ENCODE measurements around the gene BUD13. TPM values are rescaled to one million over a fixed set of nuclear protein-coding genes. Genes with fewer than 3 reads are reported as not detected.

BUD13 gene
- total and polyA plus RNA-seq, 9 of the 15 experiments (the other 6 are each of a cell fraction or from before 2014, with no cell fraction given): 9.5 to 34.1 (median 27.1) TPM

DNA sequence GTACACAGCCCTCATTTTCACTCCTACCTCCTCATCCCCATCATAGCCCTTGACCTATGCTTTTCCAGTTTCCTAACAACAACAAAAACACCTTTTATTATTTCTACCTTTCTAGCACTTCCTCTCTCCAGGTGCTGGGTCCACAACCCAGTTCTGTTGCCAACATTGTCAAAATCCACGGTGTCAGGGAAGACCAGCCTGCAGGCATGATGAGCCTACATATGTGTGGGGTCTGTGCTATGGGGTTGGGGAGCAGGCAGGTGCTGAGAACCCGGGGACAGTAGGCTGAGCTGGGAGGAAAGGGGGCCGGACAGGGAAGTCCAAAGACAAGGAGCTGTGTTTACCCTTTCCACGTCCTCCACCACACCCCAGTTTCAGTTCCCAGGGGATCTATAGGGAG lies 15.7 kb upstream of the BUD13 start (continued):
- TF ChIP-seq SPI1 (IDR thresholded peaks at IDR 0.05; ENCODE audit: borderline replicate concordance, low read depth, low read length): peak; percentile 56
- 0 out of 4 replicates have a peak, but pooled peaks of 1 of the 2 experiments have one; percentile 5 for TF ChIP-seq FOXK2 (conservative IDR thresholded peaks at IDR 0.05 in 1 of 2, IDR thresholded peaks at IDR 0.05 in 1 of 2; ENCODE audit: low read depth in 2 of 2)
- TF ChIP-seq, protein P1, sequence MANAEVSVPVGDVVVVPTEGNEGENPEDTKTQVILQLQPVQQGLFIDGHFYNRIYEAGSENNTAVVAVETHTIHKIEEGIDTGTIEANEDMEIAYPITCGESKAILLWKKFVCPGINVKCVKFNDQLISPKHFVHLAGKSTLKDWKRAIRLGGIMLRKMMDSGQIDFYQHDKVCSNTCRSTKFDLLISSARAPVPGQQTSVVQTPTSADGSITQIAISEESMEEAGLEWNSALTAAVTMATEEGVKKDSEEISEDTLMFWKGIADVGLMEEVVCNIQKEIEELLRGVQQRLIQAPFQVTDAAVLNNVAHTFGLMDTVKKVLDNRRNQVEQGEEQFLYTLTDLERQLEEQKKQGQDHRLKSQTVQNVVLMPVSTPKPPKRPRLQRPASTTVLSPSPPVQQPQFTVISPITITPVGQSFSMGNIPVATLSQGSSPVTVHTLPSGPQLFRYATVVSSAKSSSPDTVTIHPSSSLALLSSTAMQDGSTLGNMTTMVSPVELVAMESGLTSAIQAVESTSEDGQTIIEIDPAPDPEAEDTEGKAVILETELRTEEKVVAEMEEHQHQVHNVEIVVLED (CRISPR knock-in tag; IDR thresholded peaks at IDR 0.05): no peak

GRCh38 chr11:116787786-116788486 lies 15.1 kb upstream of the BUD13 start, which contains the start of gene ZPR1:
Gene ZPR1, minus strand, starts transcription at chr11:116788023. Its CDS starts 33 bp downstream, at chr11:116787990.
- Histone ChIP-seq H3K9ac (ENCODE audit: insufficient read depth in 1 of 2, low read depth in 2 of 2, low read length in 2 of 2) (peak within 1 kb of the TSS; percentile 88 to 94), H2AFZ (ENCODE audit: low read depth, low read length) (peak within 1 kb of the TSS; percentile 99), H3K9me1 (ENCODE audit: control insufficient read depth, insufficient read depth, low read length) (no peaks in the 10 kb centered on the region), H3K9me3 (replicated peaks; ENCODE audit: control insufficient read depth, insufficient read depth, low read depth, low read length) (no peaks in the 10 kb centered on the region), H3K27ac (ENCODE audit: extremely low read depth, low read depth, low read length) (peak within 1 kb of the TSS; percentile 60), H4K20me1 (replicated peaks; ENCODE audit: control insufficient read depth, insufficient read depth, low read length) (no peaks in the 10 kb centered on the region), H3K4me1 (replicated peaks in 1 of 2; ENCODE audit: control insufficient read depth in 2 of 2, insufficient read depth in 2 of 2, low read length in 2 of 2) (peaks cover 22 to 33% of the 10 kb centered on the region in 2 experiments; a peak in 4 of 5 replicates), H3K36me3 (ENCODE audit: control insufficient read depth, insufficient read depth, low read length) (peaks cover 40% of the 10 kb centered on the region), H3K79me2 (ENCODE audit: control insufficient read depth, insufficient read depth, low read length) (peaks cover 24% of the 10 kb centered on the region), H3K4me2 (ENCODE audit: insufficient read depth, low read length) (peak within 1 kb of the TSS; percentile 92), H3K4me3 (peak within 1 kb of the TSS; percentile 98), H3K27me3 (ENCODE audit: control insufficient read depth in 2 of 2, insufficient read depth in 2 of 2, low read length in 2 of 2) (no peaks in the 10 kb centered on the region)
- peak; percentile 83 to 93 (median 90) for DNase-seq (ENCODE audit: extremely low read depth in 1 of 4, low spot score in 3 of 4)
- intact Hi-C loops (cut with micrococcal nuclease): loop anchor here (1.0 kb wide), 1 partner anchor 48 kb away; no protein-coding TSS in a partner anchor
- ChIA-PET POLR2A (interaction anchor here (0.6 to 2.8 kb wide), 9 partner anchors 11 to 441 kb away, joined by 3 to 15 read pairs (median 3); no protein-coding TSS in a partner anchor), CTCF (ENCODE audit: low intra/inter-chr PET ratio) (no interaction called here)
- in situ Hi-C loops (cut with MboI): loop anchor here (5.0 kb wide), 1 partner anchor 314 kb away; no protein-coding TSS in a partner anchor
- peak; percentile 56 for FAIRE-seq
- peak; percentile 87 for ATAC-seq
- TSS peak; percentile 60 for BruUV-seq (replicated peaks)
- WGBS (ENCODE audit: insufficient coverage, low coverage, missing lambda C conversion rate): under 1% methylated on average over 27 of the region's 56 CpGs
- TF ChIP-seq RNF219 (CRISPR knock-in tag; IDR thresholded peaks at IDR 0.05) (no peak), FOXK2 (conservative IDR thresholded peaks at IDR 0.05 in 1 of 2, IDR thresholded peaks at IDR 0.05 in 1 of 2; ENCODE audit: low read depth in 2 of 2) (0 out of 4 replicates have a peak, but pooled peaks have one; percentile 4 to 18), ATF3 (IDR thresholded peaks at IDR 0.05) (no peak; the same call in 1 of the 2 replicates), ATF3 (CRISPR knock-in tag; conservative IDR thresholded peaks at IDR 0.05) (no peak), ARHGAP35 (IDR thresholded peaks at IDR 0.05; ENCODE audit: partially characterized antibody) (no peak), RBFOX2 (IDR thresholded peaks at IDR 0.05; ENCODE audit: low read depth, low read length) (peak; percentile 86)
